ENCODE data around the gene HMSD.

Gene HMSD

DNA sequence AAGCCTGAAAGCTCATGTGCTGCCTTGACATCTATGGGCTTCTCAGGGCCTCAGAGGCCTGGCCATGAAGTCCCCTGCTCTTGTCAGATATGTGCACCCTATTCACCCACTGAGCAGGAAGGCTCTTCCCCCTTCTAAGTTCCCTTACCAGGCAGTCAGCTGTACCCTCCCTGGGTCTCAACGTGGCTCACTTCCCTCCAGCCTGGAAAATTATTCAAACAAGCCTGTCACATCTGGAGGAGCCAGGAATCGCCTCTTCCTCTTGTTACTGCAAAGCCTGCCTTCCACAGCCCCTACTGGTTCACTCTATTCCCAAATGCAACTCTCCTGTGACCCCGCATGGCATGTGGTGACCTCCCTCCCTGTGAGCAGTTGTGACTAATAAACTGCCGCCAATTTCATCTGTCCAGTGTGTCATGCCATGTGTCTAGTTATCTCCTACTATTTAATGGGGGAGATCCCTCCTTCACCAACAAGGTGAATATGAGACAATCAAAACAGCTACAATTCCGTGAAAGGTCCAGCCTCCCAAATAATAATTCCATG, 12.4 kb downstream of the HMSD start:
- Histone ChIP-seq H3K4me3 (ENCODE audit: low read depth, low read length) (no peak overlapping the region), H3K27ac (no peak overlapping the region), H3K9me3 (ENCODE audit: severe bottlenecking) (no peaks in the 10 kb centered on the region), H3K36me3 (no peaks in the 10 kb centered on the region), H3K27me3 (ENCODE audit: insufficient read depth, low read depth, severe bottlenecking) (no peaks in the 10 kb centered on the region)
- DNase-seq = no peak
- TF ChIP-seq, protein P1, sequence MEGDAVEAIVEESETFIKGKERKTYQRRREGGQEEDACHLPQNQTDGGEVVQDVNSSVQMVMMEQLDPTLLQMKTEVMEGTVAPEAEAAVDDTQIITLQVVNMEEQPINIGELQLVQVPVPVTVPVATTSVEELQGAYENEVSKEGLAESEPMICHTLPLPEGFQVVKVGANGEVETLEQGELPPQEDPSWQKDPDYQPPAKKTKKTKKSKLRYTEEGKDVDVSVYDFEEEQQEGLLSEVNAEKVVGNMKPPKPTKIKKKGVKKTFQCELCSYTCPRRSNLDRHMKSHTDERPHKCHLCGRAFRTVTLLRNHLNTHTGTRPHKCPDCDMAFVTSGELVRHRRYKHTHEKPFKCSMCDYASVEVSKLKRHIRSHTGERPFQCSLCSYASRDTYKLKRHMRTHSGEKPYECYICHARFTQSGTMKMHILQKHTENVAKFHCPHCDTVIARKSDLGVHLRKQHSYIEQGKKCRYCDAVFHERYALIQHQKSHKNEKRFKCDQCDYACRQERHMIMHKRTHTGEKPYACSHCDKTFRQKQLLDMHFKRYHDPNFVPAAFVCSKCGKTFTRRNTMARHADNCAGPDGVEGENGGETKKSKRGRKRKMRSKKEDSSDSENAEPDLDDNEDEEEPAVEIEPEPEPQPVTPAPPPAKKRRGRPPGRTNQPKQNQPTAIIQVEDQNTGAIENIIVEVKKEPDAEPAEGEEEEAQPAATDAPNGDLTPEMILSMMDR (IDR thresholded peaks at IDR 0.05; ENCODE audit: low read depth, low read length) = no peak

DNA sequence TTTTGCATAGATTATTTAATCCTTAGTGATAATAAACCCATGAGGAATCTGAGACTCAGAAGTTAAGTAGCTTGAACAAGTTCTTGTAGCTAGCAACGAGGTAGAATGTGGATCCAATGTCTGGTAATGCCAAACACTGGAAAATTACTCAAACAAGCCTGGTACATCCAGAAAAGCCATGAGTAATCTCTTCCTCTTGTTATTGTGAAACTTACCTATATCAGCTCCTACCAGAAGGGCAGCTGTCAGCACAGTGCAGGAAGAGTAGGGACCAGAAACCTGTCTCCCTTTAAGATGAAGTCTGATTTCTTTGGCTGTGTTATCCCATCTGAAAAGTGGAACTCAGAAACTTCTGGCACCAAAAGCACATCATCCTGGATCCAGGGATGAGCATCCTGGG, 13.0 kb downstream of the HMSD start:
- no peak for DNase-seq
- Histone ChIP-seq H3K4me3 (ENCODE audit: low read depth, low read length) (no peak overlapping the region), H3K27ac (no peak overlapping the region), H3K27me3 (ENCODE audit: insufficient read depth, low read depth, severe bottlenecking) (no peaks in the 10 kb centered on the region), H3K9me3 (ENCODE audit: severe bottlenecking) (no peaks in the 10 kb centered on the region), H3K36me3 (no peaks in the 10 kb centered on the region)
- TF ChIP-seq, protein P1 (IDR thresholded peaks at IDR 0.05; ENCODE audit: low read depth, low read length) = no peak

- no peak overlapping the region for H3K4me3 ChIP-seq (ENCODE audit: low read depth, low read length)
- DNase-seq = peak; percentile 73
These were observed 14.6 kb downstream of the HMSD start for GRCh38 chr18:63963615-63964256.

DNA sequence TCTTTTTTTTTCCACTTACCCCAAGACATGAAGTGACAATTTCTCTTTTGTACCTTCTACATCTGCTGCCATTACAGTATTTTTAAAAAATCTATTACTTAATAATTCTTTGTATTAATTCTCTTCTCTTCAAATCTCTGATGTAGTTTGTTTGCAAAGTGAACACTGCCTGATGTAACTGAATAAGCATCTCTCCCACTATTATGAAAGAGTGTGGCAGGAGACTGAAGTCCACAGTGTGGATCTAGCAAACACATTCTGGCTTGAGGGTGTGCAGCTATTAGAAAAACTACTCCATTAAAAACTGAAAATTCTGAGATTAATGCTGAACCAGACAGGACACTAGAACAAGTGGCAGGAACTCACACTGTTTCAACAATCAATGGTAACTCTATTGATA, 15.8 kb downstream of the HMSD start:
- Histone ChIP-seq H3K27me3 (ENCODE audit: insufficient read depth, low read depth, severe bottlenecking) (no peaks in the 10 kb centered on the region), H3K9me3 (ENCODE audit: severe bottlenecking) (no peaks in the 10 kb centered on the region), H3K4me3 (ENCODE audit: low read depth, low read length) (no peak overlapping the region), H3K36me3 (no peaks in the 10 kb centered on the region), H3K27ac (no peak overlapping the region)
- no peak for DNase-seq
- TF ChIP-seq, protein P1 (IDR thresholded peaks at IDR 0.05; ENCODE audit: low read depth, low read length) = no peak

More at GRCh38 chr18:63963615-63964256, 14.6 kb downstream of the HMSD start:
- H3K27ac ChIP-seq = no peak overlapping the region
- H3K36me3 ChIP-seq = no peaks in the 10 kb centered on the region
- TF ChIP-seq, protein P1 (IDR thresholded peaks at IDR 0.05; ENCODE audit: low read depth, low read length) = peak; percentile 84
- H3K9me3 ChIP-seq (ENCODE audit: severe bottlenecking) = no peaks in the 10 kb centered on the region
- no peaks in the 10 kb centered on the region for H3K27me3 ChIP-seq (ENCODE audit: insufficient read depth, low read depth, severe bottlenecking)

GRCh38 chr18:63965716-63966330, 16.7 kb downstream of the HMSD start:
- no peak for DNase-seq
- Histone ChIP-seq H3K9me3 (ENCODE audit: severe bottlenecking) (no peaks in the 10 kb centered on the region), H3K27me3 (ENCODE audit: insufficient read depth, low read depth, severe bottlenecking) (no peaks in the 10 kb centered on the region), H3K4me3 (ENCODE audit: low read depth, low read length) (no peak overlapping the region), H3K36me3 (no peaks in the 10 kb centered on the region; the same call in 1 of the 2 replicates), H3K27ac (no peak overlapping the region)
- TF ChIP-seq, protein P1 (IDR thresholded peaks at IDR 0.05; ENCODE audit: low read depth, low read length) = no peak
